ENCODE data around the gene AHCYL2. TPM values are rescaled to one million over a fixed set of nuclear protein-coding genes. Genes with fewer than 3 reads are reported as not detected.
A peak's percentile ranks its signal among the peaks of the same experiment; 100 is the strongest.
"Not testable (repeated sequence)": the region's sequence is repeated elsewhere in the genome, so short reads cannot be mapped to it uniquely, and the experiment has no call there.

Gene AHCYL2
- total RNA-seq, 1 donor from 2014 or later, result 106 TPM

DNA sequence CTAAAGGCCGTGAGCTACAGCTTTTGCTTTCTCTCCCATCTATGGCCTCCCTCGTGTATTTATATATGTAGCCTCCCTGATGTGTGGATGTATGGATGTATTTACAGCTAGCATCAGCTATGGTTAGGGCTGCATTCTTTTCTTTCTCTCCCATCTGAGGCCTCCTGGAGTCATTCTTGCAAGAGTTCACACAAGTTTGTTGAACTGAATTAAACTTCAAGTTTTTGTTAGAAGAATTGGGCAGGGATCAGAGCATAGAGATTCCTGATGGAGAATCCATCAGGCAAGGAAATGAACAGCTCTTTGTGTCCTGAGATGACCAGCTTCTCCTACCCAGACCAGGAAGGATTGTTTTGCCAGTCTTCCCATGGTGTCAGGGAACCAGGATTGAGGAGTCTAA is 60.3 kb downstream of the AHCYL2 start:
- TF ChIP-seq, protein P1, sequence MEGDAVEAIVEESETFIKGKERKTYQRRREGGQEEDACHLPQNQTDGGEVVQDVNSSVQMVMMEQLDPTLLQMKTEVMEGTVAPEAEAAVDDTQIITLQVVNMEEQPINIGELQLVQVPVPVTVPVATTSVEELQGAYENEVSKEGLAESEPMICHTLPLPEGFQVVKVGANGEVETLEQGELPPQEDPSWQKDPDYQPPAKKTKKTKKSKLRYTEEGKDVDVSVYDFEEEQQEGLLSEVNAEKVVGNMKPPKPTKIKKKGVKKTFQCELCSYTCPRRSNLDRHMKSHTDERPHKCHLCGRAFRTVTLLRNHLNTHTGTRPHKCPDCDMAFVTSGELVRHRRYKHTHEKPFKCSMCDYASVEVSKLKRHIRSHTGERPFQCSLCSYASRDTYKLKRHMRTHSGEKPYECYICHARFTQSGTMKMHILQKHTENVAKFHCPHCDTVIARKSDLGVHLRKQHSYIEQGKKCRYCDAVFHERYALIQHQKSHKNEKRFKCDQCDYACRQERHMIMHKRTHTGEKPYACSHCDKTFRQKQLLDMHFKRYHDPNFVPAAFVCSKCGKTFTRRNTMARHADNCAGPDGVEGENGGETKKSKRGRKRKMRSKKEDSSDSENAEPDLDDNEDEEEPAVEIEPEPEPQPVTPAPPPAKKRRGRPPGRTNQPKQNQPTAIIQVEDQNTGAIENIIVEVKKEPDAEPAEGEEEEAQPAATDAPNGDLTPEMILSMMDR (IDR thresholded peaks at IDR 0.05), result no peak
- Histone ChIP-seq H3K4me1 (no peaks in the 10 kb centered on the region), H3K36me3 (no peaks in the 10 kb centered on the region), H3K9me3 (no peaks in the 10 kb centered on the region), H3K4me3 (no peak overlapping the region), H3K27ac (no peak overlapping the region), H3K27me3 (no peaks in the 10 kb centered on the region)
- intact Hi-C loops (cut with DNase I), result no loop called here
- no peak for DNase-seq
- ATAC-seq, result no peak

DNA sequence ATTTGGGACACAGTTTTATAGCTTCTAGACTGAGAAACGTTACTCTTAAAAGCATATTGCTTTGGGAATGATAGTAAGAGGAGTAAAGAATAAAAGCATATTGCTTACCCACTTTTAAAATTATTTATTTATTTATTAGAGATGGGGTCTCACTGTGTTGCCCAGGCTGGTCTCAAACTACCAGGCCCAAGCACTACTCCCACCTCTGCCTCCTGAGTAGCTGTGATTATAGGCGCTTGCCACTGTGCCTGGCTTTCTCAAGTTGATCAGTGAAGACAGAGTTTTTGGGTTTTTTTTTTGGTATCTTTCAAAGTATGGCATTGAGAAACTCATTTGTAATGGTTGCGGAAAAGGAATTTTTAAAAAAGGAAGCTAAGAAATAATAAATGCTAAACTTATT is 68.0 kb downstream of the AHCYL2 start:
- TF ChIP-seq, protein P1 (IDR thresholded peaks at IDR 0.05), result no peak
- H3K4me3 ChIP-seq, result no peak overlapping the region
- no peaks in the 10 kb centered on the region for H3K36me3 ChIP-seq
- no peak overlapping the region for H3K27ac ChIP-seq
- no peak for DNase-seq
- no peaks in the 10 kb centered on the region for H3K9me3 ChIP-seq
- no peak for ATAC-seq
- intact Hi-C loops (cut with DNase I), result no loop called here
- H3K4me1 ChIP-seq, result peaks cover 7% of the 10 kb centered on the region
- H3K27me3 ChIP-seq, result no peaks in the 10 kb centered on the region

DNA sequence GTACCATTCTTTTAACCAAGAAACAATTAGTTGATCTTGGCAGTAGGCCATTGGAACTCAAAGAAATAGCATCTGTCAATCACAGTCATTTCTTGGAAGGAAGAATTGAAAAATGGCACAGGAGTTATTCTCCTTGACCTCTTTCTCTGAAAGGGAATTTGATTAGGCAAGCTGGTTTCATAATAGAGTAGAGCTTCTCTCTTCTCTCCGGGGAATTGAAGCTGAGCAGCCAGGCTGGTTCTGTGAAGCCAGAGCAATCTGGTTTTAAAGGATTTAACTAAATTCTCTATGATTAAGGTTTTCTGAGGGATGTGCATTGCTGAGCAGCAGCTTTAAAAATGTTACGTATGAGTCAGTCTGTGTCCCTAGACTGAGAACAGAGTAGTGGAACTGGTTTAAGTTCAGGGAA is 70.2 kb downstream of the AHCYL2 start:
- H3K36me3 ChIP-seq, result no peaks in the 10 kb centered on the region
- H3K4me3 ChIP-seq, result no peak overlapping the region
- no peak overlapping the region for H3K27ac ChIP-seq
- peaks cover 7% of the 10 kb centered on the region for H3K4me1 ChIP-seq
- TF ChIP-seq, protein P1 (IDR thresholded peaks at IDR 0.05), result no peak
- ATAC-seq (peak; percentile 71), DNase-seq (no peak)
- no peaks in the 10 kb centered on the region for H3K9me3 ChIP-seq
- intact Hi-C loops (cut with DNase I), result loop anchor here (5.0 kb wide), 1 partner anchor 78 kb away; no protein-coding TSS in a partner anchor
- H3K27me3 ChIP-seq, result no peaks in the 10 kb centered on the region

DNA sequence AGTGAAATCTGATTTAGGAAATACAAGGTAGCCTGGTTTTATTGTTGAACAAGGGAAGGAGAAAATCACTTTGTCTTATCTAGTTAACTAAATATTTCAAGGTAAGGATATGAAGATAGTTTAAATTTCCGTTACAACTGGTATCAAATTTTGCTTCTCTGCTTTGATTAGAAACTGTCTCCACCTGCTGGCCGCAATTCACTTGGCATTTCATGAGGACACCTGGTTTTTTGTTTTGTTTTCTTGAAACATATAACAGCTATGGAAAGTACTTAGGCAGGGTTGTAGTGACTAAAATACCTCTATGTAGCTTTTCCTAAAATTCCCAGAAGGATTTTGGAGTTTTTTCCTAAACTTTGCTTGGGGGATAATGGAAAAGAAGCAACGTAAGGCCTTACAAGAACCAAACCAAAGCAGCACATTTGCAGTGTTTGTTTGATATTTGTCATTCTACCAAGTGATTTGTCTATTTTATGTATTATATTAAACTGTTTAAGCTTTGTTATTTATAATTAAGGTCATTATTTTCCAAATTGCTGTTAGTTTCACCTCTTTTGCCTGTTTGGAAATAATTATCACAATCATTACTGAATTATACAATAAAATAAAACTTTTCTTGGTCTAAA is 73.6 kb downstream of the AHCYL2 start:
- no peaks in the 10 kb centered on the region for H3K27me3 ChIP-seq
- H3K4me1 ChIP-seq, result peaks cover 7% of the 10 kb centered on the region
- H3K9me3 ChIP-seq, result no peaks in the 10 kb centered on the region
- TF ChIP-seq, protein P1 (IDR thresholded peaks at IDR 0.05), result peak; percentile 75
- intact Hi-C loops (cut with DNase I), result loop anchor here (5.0 kb wide), 1 partner anchor 81 kb away; no protein-coding TSS in a partner anchor
- no peak overlapping the region for H3K27ac ChIP-seq
- H3K4me3 ChIP-seq, result no peak overlapping the region
- H3K36me3 ChIP-seq, result no peaks in the 10 kb centered on the region
- ATAC-seq, result no peak
- DNase-seq, result no peak

DNA sequence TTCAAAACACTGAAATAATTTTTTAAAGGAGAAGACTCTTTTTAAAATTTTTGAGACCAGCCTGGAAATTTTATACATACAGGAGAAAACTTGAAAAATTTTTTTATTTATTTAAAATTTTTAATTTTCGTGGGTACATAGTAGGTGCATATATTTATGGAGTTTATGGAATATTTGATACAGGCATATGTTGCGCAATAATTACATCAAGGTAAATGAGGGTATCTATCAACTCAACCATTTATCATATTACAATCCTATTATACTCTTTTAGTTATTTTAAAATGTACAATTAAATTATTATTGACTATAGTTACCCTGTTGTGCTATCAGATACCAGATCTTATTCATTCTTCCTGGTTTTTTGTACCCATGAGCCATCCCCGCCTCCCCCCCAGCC is 75.1 kb downstream of the AHCYL2 start:
- intact Hi-C loops (cut with DNase I), result loop anchor here (5.0 kb wide), 1 partner anchor 83 kb away; no protein-coding TSS in a partner anchor
- ATAC-seq, result no peak

DNA sequence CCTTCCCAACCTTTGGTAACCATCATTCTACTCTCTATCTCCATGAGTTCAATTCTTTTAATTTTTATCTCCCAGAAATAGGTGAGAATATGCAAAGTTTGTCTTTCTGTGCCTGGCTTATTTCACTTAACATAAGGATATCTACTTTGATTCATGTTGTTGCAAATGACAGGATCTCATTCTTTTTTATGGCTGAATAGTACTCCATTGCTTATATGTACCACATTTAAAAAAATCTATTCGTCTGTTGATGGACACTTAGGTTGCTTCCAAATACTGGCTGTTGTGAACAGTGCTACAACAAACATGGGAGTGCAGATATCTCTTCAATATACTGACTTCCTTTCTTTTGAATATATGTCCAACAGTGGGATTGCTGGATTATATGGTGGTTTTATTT is 75.5 kb downstream of the AHCYL2 start:
- DNase-seq; H3K36me3 ChIP-seq; ATAC-seq; H3K27ac ChIP-seq; H3K4me1 ChIP-seq; H3K9me3 ChIP-seq; H3K27me3 ChIP-seq; H3K4me3 ChIP-seq; intact Hi-C loops (cut with DNase I): not testable (repeated sequence)

More for the DNA sequence above, 75.1 kb downstream of the AHCYL2 start:
- H3K27me3 ChIP-seq, result no peaks in the 10 kb centered on the region
- H3K36me3 ChIP-seq, result no peaks in the 10 kb centered on the region
- H3K4me3 ChIP-seq, result no peak overlapping the region
- H3K27ac ChIP-seq, result no peak overlapping the region
- H3K4me1 ChIP-seq, result peaks cover 4% of the 10 kb centered on the region
- TF ChIP-seq, protein P1 (IDR thresholded peaks at IDR 0.05), result no peak
- H3K9me3 ChIP-seq, result no peaks in the 10 kb centered on the region
- DNase-seq, result no peak

All from upper lobe of right lung (tissue), 1 donor.